Endothelial cell of umbilical vein (primary cell): ENCODE data around the gene TBX1. TPM values are rescaled to one million over a fixed set of nuclear protein-coding genes. Genes with fewer than 3 reads are reported as not detected.
A peak's percentile ranks its signal among the peaks of the same experiment; 100 is the strongest.

Source experiments
- BruUV-seq: library from RNA; stranded (reverse); fragments of 400-500 nt; replicated peaks from 2 replicates; lab custom pipeline; 2021; lab: Mats Ljungman, UMichigan
- CTCF ChIA-PET: fragments of 300-600, 350-600 bp; sonication (Branson Sonifier 250); formaldehyde crosslinking; loops from one replicate; lab custom pipeline; 2021; ENCODE audit warnings: antibody characterized with exemption, inconsistent platforms; lab: Charles Lee
- POLR2A ChIA-PET: fragments of 300-600, 350-600 bp; sonication (Branson Sonifier 250); formaldehyde crosslinking; loops from one replicate; lab custom pipeline; 2021; ENCODE audit warnings: antibody characterized with exemption, inconsistent platforms; lab: Charles Lee
- DNase-seq: peaks from one replicate; pipeline ENCODE4 v3.0.0-alpha.2; 2011; ENCODE audit warnings: low read depth, low spot score
- FAIRE-seq: peaks from 2 replicates; lab custom pipeline; 2011; peaks lifted over from hg19 to GRCh38; lab: Jason Lieb, UNC
- H2AFZ ChIP-seq: 2 replicates; pipeline ENCODE4 v1.6.0; 2012; ENCODE audit warnings: low read depth, low read length, control low read depth, inconsistent platforms
- H3K27ac ChIP-seq: 2 replicates; pipeline ENCODE4 v1.5.1; 2011; ENCODE audit warnings: low read depth, mild to moderate bottlenecking, control low read depth, low read length, moderate library complexity; ENCODE audit not compliant: insufficient read depth
- H3K27me3 ChIP-seq, 2 experiments: 2 replicates each; pipeline versions ENCODE4 v1.6.0 to v1.6.1; 2011; ENCODE audit warnings: low read length in 2 of 2, mixed read lengths in 1 of 2; ENCODE audit not compliant: control insufficient read depth in 2 of 2, insufficient read depth in 2 of 2
- H3K36me3 ChIP-seq, 2 experiments: 2 replicates in 1 of 2; 3 replicates in 1 of 2; pipeline ENCODE4 v1.5.1; 2011; ENCODE audit warnings: low read length in 2 of 2, mild to moderate bottlenecking in 1 of 2, moderate library complexity in 1 of 2; ENCODE audit not compliant: control insufficient read depth in 2 of 2, insufficient read depth in 2 of 2; ENCODE audit errors: extremely low read depth in 1 of 2
- H3K4me1 ChIP-seq: 3 replicates; pipeline ENCODE4 v1.5.1; 2011; ENCODE audit warnings: mild to moderate bottlenecking, low read length; ENCODE audit not compliant: control insufficient read depth, insufficient read depth; ENCODE audit errors: extremely low read depth
- H3K4me2 ChIP-seq: 2 replicates; pipeline ENCODE4 v1.6.1; 2011; ENCODE audit warnings: low read length, control low read depth, mixed read lengths; ENCODE audit not compliant: insufficient read depth
- H3K4me3 ChIP-seq, 3 experiments: fragments of 200-600 bp in 1 of 3; sonication (generic), shearing (Covaris generic) in 1 of 3; replicated peaks in 1 of 3; 2 replicates each; pipeline ENCODE4 v1.5.1; 2011 to 2016; ENCODE audit warnings: control low read depth in 3 of 3, low read length in 3 of 3, mild to moderate bottlenecking in 2 of 3, inconsistent platforms in 1 of 3, low read depth in 1 of 3, moderate library complexity in 1 of 3; ENCODE audit not compliant: insufficient read depth in 1 of 3
- H3K79me2 ChIP-seq: 2 replicates; pipeline ENCODE4 v1.6.0; 2012; ENCODE audit warnings: low read length, inconsistent platforms; ENCODE audit not compliant: control insufficient read depth, insufficient read depth
- H3K9ac ChIP-seq: replicated peaks from 2 replicates; pipeline ENCODE3; 2011; ENCODE audit warnings: low read length, control low read depth; ENCODE audit not compliant: insufficient read depth; ENCODE audit errors: extremely low read depth
- H3K9me1 ChIP-seq: replicated peaks from 3 replicates; pipeline ENCODE4 v1.6.0; 2011; ENCODE audit warnings: mild to moderate bottlenecking, low read length; ENCODE audit not compliant: control insufficient read depth, insufficient read depth; ENCODE audit errors: extremely low read depth
- H3K9me3 ChIP-seq: replicated peaks from 2 replicates; pipeline ENCODE4 v1.5.1; 2012; ENCODE audit warnings: low read length, inconsistent platforms; ENCODE audit not compliant: control insufficient read depth, insufficient read depth
- H4K20me1 ChIP-seq: replicated peaks from 2 replicates; pipeline ENCODE3; 2011; ENCODE audit warnings: mild to moderate bottlenecking, low read length; ENCODE audit not compliant: control insufficient read depth, insufficient read depth; ENCODE audit errors: extremely low read depth
- CTCF ChIP-seq, 2 donors: IDR thresholded peaks; 1 replicate in 1 of 2; 2 replicates in 1 of 2; pipeline ENCODE4 v1.5.1; 2011; ENCODE audit warnings: low read length in 2 of 2, mild to moderate bottlenecking in 2 of 2, moderate library complexity in 2 of 2, control low read depth in 1 of 2, inconsistent platforms in 1 of 2, low read depth in 1 of 2; ENCODE audit not compliant: insufficient read depth in 1 of 2; ENCODE audit errors: extremely low read depth in 1 of 2
- EZH2 ChIP-seq: IDR thresholded peaks from 2 replicates; pipeline ENCODE4 v1.6.1; 2012; ENCODE audit warnings: borderline replicate concordance, low read depth, mild to moderate bottlenecking, moderate library complexity, low read length, inconsistent platforms; ENCODE audit not compliant: severe bottlenecking
- FOS ChIP-seq: IDR thresholded peaks from 2 replicates; pipeline ENCODE4 v1.6.1; 2011; ENCODE audit warnings: mild to moderate bottlenecking, low read length, moderate library complexity, borderline replicate concordance; ENCODE audit not compliant: insufficient read depth
- GATA2 ChIP-seq: IDR thresholded peaks from 2 replicates; pipeline ENCODE4 v1.7.0; 2011; ENCODE audit warnings: low read depth, mild to moderate bottlenecking, moderate library complexity, mixed read lengths, low read length; ENCODE audit not compliant: insufficient read length, insufficient read depth
- JUN ChIP-seq: IDR thresholded peaks from 2 replicates; pipeline ENCODE4 v1.6.1; 2011; ENCODE audit warnings: borderline replicate concordance, low read depth; ENCODE audit not compliant: insufficient read length, insufficient read depth
- POLR2AphosphoS5 ChIP-seq: IDR thresholded peaks from 2 replicates; pipeline ENCODE4 v1.6.1; 2012; ENCODE audit warnings: low read depth, mild to moderate bottlenecking, control low read depth, low read length, moderate library complexity; ENCODE audit not compliant: insufficient read depth
- dilution Hi-C: fragments of 300-500 bp; cut with MboI; formaldehyde crosslinking; loops from one replicate; pipeline ENCODE4 v1.15.0; 2019; ENCODE audit warnings: low sequenced_read_pairs; ENCODE audit not compliant: extremely low pct_ligation_motif_present
- intact Hi-C: fragments of 100-400 bp; cut with micrococcal nuclease; formaldehyde crosslinking; loops from one replicate; pipeline ENCODE4 v1.10.0; 2022
- polyA plus RNA-seq, 4 experiments: library from polyadenylated mRNA; depleted of rRNA in 3 of 4; stranded (reverse) in 3 of 4; unstranded in 1 of 4; fragments of >200 nt; gene quantifications; 2 replicates each; pipeline versions ENCODE4 v1.2.1 to v1.2.3, GENCODE V29; 2011 to 2012; ENCODE audit warnings: missing spikeins in 1 of 4
- total RNA-seq: library from RNA; stranded (reverse); gene quantifications from 2 replicates; pipeline ENCODE4 v1.2.3, GENCODE V29; 2021
- TF ChIP-seq, protein P1 (sequence below): IDR thresholded peaks from 2 replicates; pipeline ENCODE4 v1.6.1; 2011; ENCODE audit not compliant: insufficient read depth, insufficient read length

Gene TBX1
- total and polyA plus RNA-seq, 2 donors (not counting 3 experiments of a cell fraction or from before 2014, with no cell fraction given) = 11.0 to 30.2 TPM

GRCh38 chr22:19730655-19731360, 29.8 kb upstream of the TBX1 start:
- Histone ChIP-seq H3K9me3 (no peaks in the 10 kb centered on the region), H3K79me2 (no peaks in the 10 kb centered on the region), H3K27me3 (no peaks in the 10 kb centered on the region), H3K36me3 (no peaks in the 10 kb centered on the region), H3K9ac (no peak overlapping the region), H3K4me3 (peak overlapping the region in 2 of 3 experiments; percentile 6 to 25), H3K27ac (no peak overlapping the region), H2AFZ (peak overlapping the region; percentile 90), H4K20me1 (no peaks in the 10 kb centered on the region), H3K4me1 (peaks cover 3% of the 10 kb centered on the region), H3K4me2 (peak overlapping the region; percentile 45), H3K9me1 (no peaks in the 10 kb centered on the region)
- dilution Hi-C loops (no loop called here), intact Hi-C loops (loop anchor here (1.0 to 2.0 kb wide), 6 partner anchors 36 to 282 kb away; partner anchors contain the start of genes GNB1L and RTL10)
- POLR2A ChIA-PET = no interaction called here
- CTCF ChIA-PET = interaction anchor here (0.5 to 5.5 kb wide), 75 partner anchors 9 to 431 kb away, joined by 3 to 372 read pairs (median 6); partner anchors contain the start of genes COMT, GNB1L, RTL10 and TANGO2
- no TSS peak for BruUV-seq
- FAIRE-seq (peak; percentile 94), DNase-seq (peak; percentile 67)
- TF ChIP-seq GATA2 (no peak), POLR2AphosphoS5 (no peak), JUN (no peak), FOS (no peak), CTCF (IDR thresholded peaks at IDR 0.05; ENCODE audit: extremely low read depth in 1 of 2, insufficient read depth in 1 of 2, low read depth in 1 of 2, low read length in 2 of 2) (peak; percentile 94 to 98), EZH2 (no peak)
- TF ChIP-seq, protein P1, sequence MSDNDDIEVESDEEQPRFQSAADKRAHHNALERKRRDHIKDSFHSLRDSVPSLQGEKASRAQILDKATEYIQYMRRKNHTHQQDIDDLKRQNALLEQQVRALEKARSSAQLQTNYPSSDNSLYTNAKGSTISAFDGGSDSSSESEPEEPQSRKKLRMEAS = no peak
